ENCODE measurements around the gene DNAH1.

The DNAH1 gene

DNA sequence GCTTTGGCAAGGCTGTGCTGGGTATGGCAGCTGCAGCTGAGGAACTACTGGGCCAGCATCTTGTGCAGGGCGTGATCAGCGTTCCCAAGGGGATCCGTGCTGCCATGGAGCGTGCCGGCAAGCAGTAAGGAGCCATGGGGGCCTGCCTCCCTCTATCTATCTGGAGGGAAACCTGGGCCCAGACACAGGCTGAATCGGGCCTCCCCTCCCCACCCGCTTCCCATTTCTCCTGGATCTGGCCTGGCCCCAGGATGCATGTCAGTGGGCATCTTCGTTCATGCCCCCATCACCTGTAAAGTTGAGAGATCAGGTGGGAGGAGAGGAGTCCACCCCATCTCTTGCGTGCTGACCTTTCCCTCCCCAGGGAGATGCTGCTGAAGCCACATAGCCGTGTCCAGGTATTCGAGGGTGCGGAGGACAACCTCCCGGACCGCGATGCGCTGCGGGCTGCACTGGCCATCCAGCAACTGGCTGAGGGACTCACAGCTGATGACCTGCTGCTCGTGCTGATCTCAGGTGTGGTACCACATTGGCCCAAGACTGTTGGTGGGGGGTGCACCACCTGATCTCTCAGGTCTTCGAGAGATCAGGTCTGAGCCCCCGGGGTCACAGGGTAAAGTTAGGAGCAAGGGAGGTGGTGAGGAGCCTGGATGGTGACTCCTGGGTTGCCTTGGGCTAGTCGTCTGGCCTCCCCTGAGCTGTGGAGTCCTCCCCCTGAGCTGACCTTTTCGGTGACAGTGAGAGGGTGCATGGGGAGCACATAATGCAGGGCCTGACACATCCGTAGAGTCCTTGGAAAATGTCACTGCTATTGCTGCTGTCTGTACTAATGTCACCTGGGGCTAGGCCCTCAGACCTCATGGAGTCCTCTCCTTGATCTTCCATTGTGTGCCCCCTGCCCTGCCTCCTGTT lies 25.3 kb upstream of the DNAH1 start:
- Histone ChIP-seq H3K4me3 (ENCODE audit: severe bottlenecking) (no peak overlapping the region), H3K4me1 (ENCODE audit: insufficient read depth, poor library complexity, severe bottlenecking) (peaks cover 10% of the 10 kb centered on the region), H3K27ac (ENCODE audit: poor library complexity, severe bottlenecking) (no peak overlapping the region), H3K27me3 (ENCODE audit: insufficient read depth, poor library complexity, severe bottlenecking) (no peaks in the 10 kb centered on the region), H3K36me3 (ENCODE audit: low read depth) (no peaks in the 10 kb centered on the region), H3K9me3 (ENCODE audit: severe bottlenecking) (no peaks in the 10 kb centered on the region)
- ATAC-seq (ENCODE audit: low read depth) = no peak
- no peak for DNase-seq (ENCODE audit: low spot score)
- TF ChIP-seq, protein P1, sequence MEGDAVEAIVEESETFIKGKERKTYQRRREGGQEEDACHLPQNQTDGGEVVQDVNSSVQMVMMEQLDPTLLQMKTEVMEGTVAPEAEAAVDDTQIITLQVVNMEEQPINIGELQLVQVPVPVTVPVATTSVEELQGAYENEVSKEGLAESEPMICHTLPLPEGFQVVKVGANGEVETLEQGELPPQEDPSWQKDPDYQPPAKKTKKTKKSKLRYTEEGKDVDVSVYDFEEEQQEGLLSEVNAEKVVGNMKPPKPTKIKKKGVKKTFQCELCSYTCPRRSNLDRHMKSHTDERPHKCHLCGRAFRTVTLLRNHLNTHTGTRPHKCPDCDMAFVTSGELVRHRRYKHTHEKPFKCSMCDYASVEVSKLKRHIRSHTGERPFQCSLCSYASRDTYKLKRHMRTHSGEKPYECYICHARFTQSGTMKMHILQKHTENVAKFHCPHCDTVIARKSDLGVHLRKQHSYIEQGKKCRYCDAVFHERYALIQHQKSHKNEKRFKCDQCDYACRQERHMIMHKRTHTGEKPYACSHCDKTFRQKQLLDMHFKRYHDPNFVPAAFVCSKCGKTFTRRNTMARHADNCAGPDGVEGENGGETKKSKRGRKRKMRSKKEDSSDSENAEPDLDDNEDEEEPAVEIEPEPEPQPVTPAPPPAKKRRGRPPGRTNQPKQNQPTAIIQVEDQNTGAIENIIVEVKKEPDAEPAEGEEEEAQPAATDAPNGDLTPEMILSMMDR (IDR thresholded peaks at IDR 0.05; ENCODE audit: poor library complexity, severe bottlenecking) = no peak

- DNase-seq (ENCODE audit: low spot score) = no peak
- H3K9me3 ChIP-seq (ENCODE audit: severe bottlenecking) = no peaks in the 10 kb centered on the region
Measured at GRCh38 chr3:52291508-52292181, 24.5 kb upstream of the DNAH1 start.

DNA sequence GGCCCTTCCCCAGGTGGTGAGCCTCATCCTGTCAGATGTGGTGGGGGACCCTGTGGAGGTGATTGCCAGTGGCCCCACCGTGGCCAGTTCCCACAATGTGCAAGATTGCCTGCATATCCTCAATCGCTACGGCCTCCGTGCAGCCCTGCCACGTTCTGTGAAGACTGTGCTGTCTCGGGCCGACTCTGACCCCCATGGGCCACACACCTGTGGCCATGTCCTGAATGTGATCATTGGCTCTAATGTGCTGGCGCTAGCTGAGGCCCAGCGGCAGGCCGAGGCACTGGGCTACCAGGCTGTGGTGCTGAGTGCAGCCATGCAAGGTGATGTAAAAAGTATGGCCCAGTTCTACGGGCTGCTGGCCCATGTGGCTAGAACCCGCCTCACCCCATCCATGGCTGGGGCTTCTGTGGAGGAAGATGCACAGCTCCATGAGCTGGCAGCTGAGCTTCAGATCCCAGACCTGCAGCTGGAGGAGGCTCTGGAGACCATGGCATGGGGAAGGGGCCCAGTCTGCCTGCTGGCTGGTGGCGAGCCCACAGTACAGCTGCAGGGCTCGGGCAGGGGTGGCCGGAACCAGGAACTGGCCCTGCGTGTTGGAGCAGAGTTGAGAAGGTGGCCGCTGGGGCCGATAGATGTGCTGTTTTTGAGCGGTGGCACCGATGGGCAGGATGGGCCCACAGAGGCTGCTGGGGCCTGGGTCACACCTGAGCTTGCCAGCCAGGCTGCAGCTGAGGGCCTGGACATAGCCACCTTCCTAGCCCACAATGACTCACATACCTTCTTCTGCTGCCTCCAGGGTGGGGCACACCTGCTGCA lies 23.7 kb upstream of the DNAH1 start:
- TF ChIP-seq, protein P1 (IDR thresholded peaks at IDR 0.05; ENCODE audit: poor library complexity, severe bottlenecking) = no peak
- ATAC-seq (ENCODE audit: low read depth) (no peak), DNase-seq (ENCODE audit: low spot score) (no peak)
- H3K36me3 ChIP-seq (ENCODE audit: low read depth) = no peaks in the 10 kb centered on the region
- no peak overlapping the region for H3K27ac ChIP-seq (ENCODE audit: poor library complexity, severe bottlenecking)
- no peaks in the 10 kb centered on the region for H3K27me3 ChIP-seq (ENCODE audit: insufficient read depth, poor library complexity, severe bottlenecking)
- peaks cover 7% of the 10 kb centered on the region for H3K4me1 ChIP-seq (ENCODE audit: insufficient read depth, poor library complexity, severe bottlenecking)
- no peaks in the 10 kb centered on the region for H3K9me3 ChIP-seq (ENCODE audit: severe bottlenecking)
- no peak overlapping the region for H3K4me3 ChIP-seq (ENCODE audit: severe bottlenecking)

More at GRCh38 chr3:52291508-52292181, 24.5 kb upstream of the DNAH1 start:
- H3K4me1 ChIP-seq (ENCODE audit: insufficient read depth, poor library complexity, severe bottlenecking) = peaks cover 10% of the 10 kb centered on the region
- H3K36me3 ChIP-seq (ENCODE audit: low read depth) = no peaks in the 10 kb centered on the region
- TF ChIP-seq, protein P1 (IDR thresholded peaks at IDR 0.05; ENCODE audit: poor library complexity, severe bottlenecking) = peak; percentile 40
- ATAC-seq (ENCODE audit: low read depth) = no peak
- no peak overlapping the region for H3K4me3 ChIP-seq (ENCODE audit: severe bottlenecking)
- H3K27ac ChIP-seq (ENCODE audit: poor library complexity, severe bottlenecking) = no peak overlapping the region
- H3K27me3 ChIP-seq (ENCODE audit: insufficient read depth, poor library complexity, severe bottlenecking) = no peaks in the 10 kb centered on the region

- DNase-seq (ENCODE audit: low spot score) (no peak), ATAC-seq (ENCODE audit: low read depth) (no peak)
- Histone ChIP-seq H3K27ac (ENCODE audit: poor library complexity, severe bottlenecking) (no peak overlapping the region), H3K36me3 (ENCODE audit: low read depth) (no peaks in the 10 kb centered on the region), H3K4me3 (ENCODE audit: severe bottlenecking) (no peak overlapping the region), H3K9me3 (ENCODE audit: severe bottlenecking) (no peaks in the 10 kb centered on the region), H3K27me3 (ENCODE audit: insufficient read depth, poor library complexity, severe bottlenecking) (no peaks in the 10 kb centered on the region), H3K4me1 (ENCODE audit: insufficient read depth, poor library complexity, severe bottlenecking) (peaks cover 3% of the 10 kb centered on the region)
- TF ChIP-seq, protein P1 (IDR thresholded peaks at IDR 0.05; ENCODE audit: poor library complexity, severe bottlenecking) = no peak
Measured at GRCh38 chr3:52293491-52294319, 22.4 kb upstream of the DNAH1 start.

Measured in RWPE2 (cell line).